H9 (cell line): ENCODE data around the gene NRG2. TPM values are rescaled to one million over a fixed set of nuclear protein-coding genes. Genes with fewer than 3 reads are reported as not detected.

Experiments used
- DNase-seq: peaks from one replicate; pipeline ENCODE4 v3.0.0-alpha.2; 2017
- H2AFZ ChIP-seq: one replicate; pipeline ENCODE4 v1.6.1; 2013; ENCODE audit warnings: mild to moderate bottlenecking, low read length, control low read depth, moderate library complexity
- H2AK5ac ChIP-seq: 2 replicates; pipeline ENCODE4 v1.6.1; 2013; ENCODE audit warnings: low read length, control low read depth, mixed read lengths; ENCODE audit not compliant: insufficient read length
- H2BK120ac ChIP-seq: one replicate; pipeline ENCODE4 v1.6.1; 2013; ENCODE audit warnings: low read depth, mild to moderate bottlenecking, low read length, control low read depth, inconsistent platforms; ENCODE audit not compliant: poor library complexity, severe bottlenecking
- H2BK12ac ChIP-seq: 2 replicates; pipeline ENCODE4 v1.6.1; 2013; ENCODE audit warnings: low read length, control low read depth, mixed read lengths, low read depth; ENCODE audit not compliant: insufficient read length
- H2BK15ac ChIP-seq: 2 replicates; pipeline ENCODE4 v1.6.1; 2013; ENCODE audit warnings: low read depth, low read length, control low read depth
- H2BK20ac ChIP-seq: one replicate; pipeline ENCODE4 v1.6.1; 2013; ENCODE audit warnings: low read depth, mild to moderate bottlenecking, low read length, control low read depth, inconsistent platforms; ENCODE audit not compliant: poor library complexity, severe bottlenecking
- H2BK5ac ChIP-seq: 2 replicates; pipeline ENCODE4 v1.6.1; 2013; ENCODE audit warnings: low read length, control low read depth, mixed read lengths; ENCODE audit not compliant: insufficient read length
- H3K14ac ChIP-seq: 2 replicates; pipeline ENCODE4 v1.6.1; 2013; ENCODE audit warnings: low read length, control low read depth; ENCODE audit not compliant: insufficient read depth
- H3K18ac ChIP-seq: 2 replicates; pipeline ENCODE4 v1.6.1; 2013; ENCODE audit warnings: low read depth, mild to moderate bottlenecking, mixed read lengths, low read length, control low read depth; ENCODE audit not compliant: insufficient read length
- H3K23ac ChIP-seq: 2 replicates; pipeline ENCODE4 v1.6.1; 2013; ENCODE audit warnings: low read length, control low read depth, mixed read lengths, low read depth; ENCODE audit not compliant: insufficient read length
- H3K23me2 ChIP-seq: 2 replicates; pipeline ENCODE4 v1.6.1; 2013; ENCODE audit warnings: low read depth, mild to moderate bottlenecking, mixed read lengths, low read length, control low read depth; ENCODE audit not compliant: insufficient read length, poor library complexity, severe bottlenecking
- H3K27ac ChIP-seq: 2 replicates; pipeline ENCODE4 v1.5.1; 2013; ENCODE audit warnings: low read length, control low read depth, mixed read lengths, low read depth; ENCODE audit not compliant: insufficient read length
- H3K27me3 ChIP-seq: 2 replicates; pipeline ENCODE4 v1.6.1; 2013; ENCODE audit warnings: low read length, control low read depth, inconsistent platforms; ENCODE audit not compliant: insufficient read depth
- H3K4ac ChIP-seq: 2 replicates; pipeline ENCODE4 v1.6.1; 2013; ENCODE audit warnings: low read depth, mild to moderate bottlenecking, control low read depth, inconsistent platforms, low read length, moderate library complexity
- H3K4me1 ChIP-seq: 2 replicates; pipeline ENCODE4 v1.6.1; 2013; ENCODE audit warnings: low read length, control low read depth, inconsistent platforms; ENCODE audit not compliant: insufficient read depth
- H3K4me2 ChIP-seq: 2 replicates; pipeline ENCODE4 v1.6.1; 2013; ENCODE audit warnings: low read length, control low read depth, mixed read lengths; ENCODE audit not compliant: insufficient read length, insufficient read depth
- H3K56ac ChIP-seq: 2 replicates; pipeline ENCODE4 v1.6.1; 2013; ENCODE audit warnings: low read depth, mild to moderate bottlenecking, mixed read lengths, low read length, control low read depth; ENCODE audit not compliant: insufficient read length
- H3K79me1 ChIP-seq: 2 replicates; pipeline ENCODE4 v1.6.1; 2013; ENCODE audit warnings: low read depth, mild to moderate bottlenecking, moderate library complexity, low read length, control low read depth, inconsistent platforms; ENCODE audit not compliant: insufficient read depth, poor library complexity, severe bottlenecking
- H3K79me2 ChIP-seq: 2 replicates; pipeline ENCODE4 v1.6.1; 2013; ENCODE audit warnings: low read length, control low read depth, inconsistent platforms; ENCODE audit not compliant: insufficient read depth
- H3K9ac ChIP-seq: 2 replicates; pipeline ENCODE4 v1.6.1; 2013; ENCODE audit warnings: low read length, control low read depth, mixed read lengths; ENCODE audit not compliant: insufficient read length; ENCODE audit errors: extremely low read depth
- H3K9me3 ChIP-seq: one replicate; pipeline ENCODE4 v1.6.1; 2013; ENCODE audit warnings: low read depth, low read length, inconsistent platforms; ENCODE audit not compliant: control insufficient read depth
- H3T11ph ChIP-seq: one replicate; pipeline ENCODE4 v1.6.1; 2013; ENCODE audit warnings: mild to moderate bottlenecking, low read length, control low read depth, inconsistent platforms
- H4K20me1 ChIP-seq: one replicate; pipeline ENCODE4 v1.6.1; 2013; ENCODE audit not compliant: control insufficient read depth, insufficient read length, insufficient read depth
- H4K5ac ChIP-seq: 2 replicates; pipeline ENCODE4 v1.6.1; 2013; ENCODE audit warnings: low read depth, mild to moderate bottlenecking, mixed read lengths, low read length, control low read depth; ENCODE audit not compliant: insufficient read length
- H4K8ac ChIP-seq: replicated peaks from 2 replicates; pipeline ENCODE4 v1.6.1; 2013; ENCODE audit warnings: low read length, control low read depth, mixed read lengths, low read depth; ENCODE audit not compliant: insufficient read length
- H4K91ac ChIP-seq: 2 replicates; pipeline ENCODE4 v1.6.1; 2013; ENCODE audit warnings: low read depth, mild to moderate bottlenecking, moderate library complexity, mixed read lengths, low read length, control low read depth; ENCODE audit not compliant: insufficient read length
- H3K27ac Mint-ChIP-seq, 3 experiments: 2 replicates in 2 of 3; 3 replicates in 1 of 3; pipeline ENCODE4 v1.8.0; 2020 to 2021; ENCODE audit warnings: mixed read lengths in 3 of 3, mild to moderate bottlenecking in 1 of 3, moderate library complexity in 1 of 3
- H3K27me3 Mint-ChIP-seq: 2 replicates; pipeline ENCODE4 v1.8.0; 2021; ENCODE audit warnings: low read depth, mild to moderate bottlenecking, moderate library complexity, mixed read lengths
- H3K36me3 Mint-ChIP-seq, 3 experiments: 2 replicates in 2 of 3; 3 replicates in 1 of 3; pipeline ENCODE4 v1.8.0; 2020 to 2021; ENCODE audit warnings: low read depth in 3 of 3, mixed read lengths in 3 of 3; ENCODE audit not compliant: insufficient read depth in 1 of 3
- H3K4me1 Mint-ChIP-seq, 2 experiments: 2 replicates each; pipeline ENCODE4 v1.8.0; 2020; ENCODE audit warnings: mixed read lengths in 2 of 2
- H3K4me3 Mint-ChIP-seq, 2 experiments: 2 replicates in 1 of 2; 3 replicates in 1 of 2; pipeline ENCODE4 v1.8.0; 2020 to 2021; ENCODE audit warnings: mild to moderate bottlenecking in 2 of 2, mixed read lengths in 2 of 2, moderate library complexity in 1 of 2
- H3K9me3 Mint-ChIP-seq, 2 experiments: 2 replicates in 1 of 2; 3 replicates in 1 of 2; pipeline ENCODE4 v1.8.0; 2020; ENCODE audit warnings: mild to moderate bottlenecking in 2 of 2, mixed read lengths in 2 of 2, moderate library complexity in 1 of 2
- WGBS: extraction: QIAGEN DNeasy Blood & Tissue Kit; methylation state at CpG from one replicate; pipeline ENCODE4 v1.1.7; 2013; ENCODE audit warnings: missing lambda C conversion rate, low lambda C conversion rate, mixed read lengths; ENCODE audit not compliant: insufficient read length; ENCODE audit errors: extremely low coverage; 5-methylcytosine and 5-hydroxymethylcytosine counted together
- long read RNA-seq: library from polyadenylated mRNA; unstranded; transcript quantifications from one replicate; pipeline ENCODE4 v2.0.0, GENCODE V29; 2020
- total RNA-seq: library from RNA; stranded (reverse); gene quantifications from 2 replicates; pipeline ENCODE4 v1.2.1, GENCODE V29; 2021
- TF ChIP-seq, protein P1 (sequence below): fragments of 200-600 bp; sonication (generic); conservative IDR thresholded peaks from 3 replicates; pipeline ENCODE4 v1.8.0; 2021; ENCODE audit warnings: antibody characterized with exemption, mild to moderate bottlenecking

The NRG2 gene
- 0.13 TPM in 1 of 2 replicates, not detected in the other for total RNA-seq
- long read RNA-seq, result 0 reads

GRCh38 chr5:140042643-140043507, at the start of gene NRG2:
TSS of gene NRG2 (minus strand) at chr5:140043299.
- WGBS, result no CpG with 5 or more reads among the region's 82 CpGs
- H3K27ac Mint-ChIP-seq, result no peak within 1 kb of the TSS

More at GRCh38 chr5:140042643-140043507, at the start of gene NRG2:
- no peaks in the 10 kb centered on the region for H3K9me3 ChIP-seq
- H3K56ac ChIP-seq, result no peak within 1 kb of the TSS
- H3K27me3 ChIP-seq, result peaks cover 29% of the 10 kb centered on the region; the same call in 1 of the 2 replicates
- H3K9me3 Mint-ChIP-seq, result peaks cover 0 to 4% of the 10 kb centered on the region in 2 experiments; a peak in 2 of 5 replicates
- no peak within 1 kb of the TSS for H2BK15ac ChIP-seq
- no peak within 1 kb of the TSS for H2BK120ac ChIP-seq
- H4K20me1 ChIP-seq, result no peaks in the 10 kb centered on the region
- peaks cover 95% of the 10 kb centered on the region for H3K27me3 Mint-ChIP-seq
- no peak within 1 kb of the TSS for H4K5ac ChIP-seq
- no peak within 1 kb of the TSS for H2AFZ ChIP-seq
- H4K91ac ChIP-seq, result no peak within 1 kb of the TSS
- no peak within 1 kb of the TSS for H3K27ac ChIP-seq
- no peaks in the 10 kb centered on the region for H3K4me1 ChIP-seq
- H2AK5ac ChIP-seq, result no peak within 1 kb of the TSS
- H3K18ac ChIP-seq, result no peak within 1 kb of the TSS
- H3K14ac ChIP-seq, result no peak within 1 kb of the TSS; the same call in 1 of the 2 replicates
- no peak within 1 kb of the TSS for H4K8ac ChIP-seq
- no peak within 1 kb of the TSS for H3K9ac ChIP-seq
- H3K4ac ChIP-seq, result no peak within 1 kb of the TSS
- TF ChIP-seq, protein P1, sequence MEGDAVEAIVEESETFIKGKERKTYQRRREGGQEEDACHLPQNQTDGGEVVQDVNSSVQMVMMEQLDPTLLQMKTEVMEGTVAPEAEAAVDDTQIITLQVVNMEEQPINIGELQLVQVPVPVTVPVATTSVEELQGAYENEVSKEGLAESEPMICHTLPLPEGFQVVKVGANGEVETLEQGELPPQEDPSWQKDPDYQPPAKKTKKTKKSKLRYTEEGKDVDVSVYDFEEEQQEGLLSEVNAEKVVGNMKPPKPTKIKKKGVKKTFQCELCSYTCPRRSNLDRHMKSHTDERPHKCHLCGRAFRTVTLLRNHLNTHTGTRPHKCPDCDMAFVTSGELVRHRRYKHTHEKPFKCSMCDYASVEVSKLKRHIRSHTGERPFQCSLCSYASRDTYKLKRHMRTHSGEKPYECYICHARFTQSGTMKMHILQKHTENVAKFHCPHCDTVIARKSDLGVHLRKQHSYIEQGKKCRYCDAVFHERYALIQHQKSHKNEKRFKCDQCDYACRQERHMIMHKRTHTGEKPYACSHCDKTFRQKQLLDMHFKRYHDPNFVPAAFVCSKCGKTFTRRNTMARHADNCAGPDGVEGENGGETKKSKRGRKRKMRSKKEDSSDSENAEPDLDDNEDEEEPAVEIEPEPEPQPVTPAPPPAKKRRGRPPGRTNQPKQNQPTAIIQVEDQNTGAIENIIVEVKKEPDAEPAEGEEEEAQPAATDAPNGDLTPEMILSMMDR, result peak; percentile 66
- H3K36me3 Mint-ChIP-seq, result peaks cover 0 to 2% (median 0%) of the 10 kb centered on the region in 3 experiments; a peak in 1 of 7 replicates
- H2BK5ac ChIP-seq, result no peak within 1 kb of the TSS
- H3T11ph ChIP-seq, result no peak within 1 kb of the TSS
- peaks cover 15 to 25% of the 10 kb centered on the region in 2 experiments for H3K4me1 Mint-ChIP-seq
- H3K23ac ChIP-seq, result no peak within 1 kb of the TSS
- H2BK12ac ChIP-seq, result no peak within 1 kb of the TSS
- H2BK20ac ChIP-seq, result no peak within 1 kb of the TSS
- H3K4me3 Mint-ChIP-seq, result peak within 1 kb of the TSS; percentile 65 to 83
- no peaks in the 10 kb centered on the region for H3K79me1 ChIP-seq
- DNase-seq, result peak; percentile 89
- H3K79me2 ChIP-seq, result no peaks in the 10 kb centered on the region
- peaks cover 13% of the 10 kb centered on the region for H3K23me2 ChIP-seq
- peak within 1 kb of the TSS; percentile 42 for H3K4me2 ChIP-seq
